K562 (cell line): ENCODE measurements around the gene OR2V2. TPM values are rescaled to one million over a fixed set of nuclear protein-coding genes. Genes with fewer than 3 reads are reported as not detected.
"Not testable (repeated sequence)": the region's sequence is repeated elsewhere in the genome, so short reads cannot be mapped to it uniquely, and the experiment has no call there.

ENCODE experiments used
- ATAC-seq: fragments of 200-7000 bp; cut with Tn5 transposase; 3 replicates; pipeline ENCODE4 v1.9.1; 2020; ENCODE audit warnings: moderate library complexity
- BruUV-seq: library from RNA; stranded (reverse); fragments of 400-500 nt; replicated peaks from 2 replicates; lab custom pipeline; 2021; lab: Mats Ljungman, UMichigan
- CTCF ChIA-PET: fragments of 300-600 bp; formaldehyde crosslinking; extraction: SDS; loops from one replicate; lab custom pipeline; 2021; ENCODE audit warnings: low intra/inter-chr PET ratio; lab: Yijun Ruan, JAX
- POLR2A ChIA-PET: fragments of 300-600, 350-650 bp; sonication (Branson Sonifier 250); formaldehyde crosslinking; extraction: SDS; loops from one replicate; lab custom pipeline; 2021; ENCODE audit warnings: antibody characterized with exemption, inconsistent platforms; lab: Yijun Ruan, JAX
- DNase-seq, 4 experiments: peaks; one replicate each; pipeline versions ENCODE4 v3.0.0 to v3.0.0-alpha.2; 2011 to 2018; ENCODE audit warnings: low spot score in 3 of 4, mixed read lengths in 3 of 4; ENCODE audit errors: extremely low read depth in 1 of 4
- FAIRE-seq: peaks from 2 replicates; lab custom pipeline; 2011; peaks lifted over from hg19 to GRCh38; lab: Jason Lieb, UNC
- H2AFZ ChIP-seq: 2 replicates; pipeline ENCODE4 v1.6.0; 2011; ENCODE audit warnings: low read depth, low read length, control low read depth, inconsistent platforms
- H3K27ac ChIP-seq: fragments of 200-600 bp; 3 replicates; pipeline ENCODE4 v1.8.0; 2011; ENCODE audit warnings: low read depth, mild to moderate bottlenecking, control low read depth, inconsistent platforms, low read length, moderate library complexity, mixed read lengths; ENCODE audit errors: extremely low read depth
- H3K27me3 ChIP-seq, 2 experiments: fragments of 300-600 bp in 1 of 2; 2 replicates in 1 of 2; 3 replicates in 1 of 2; pipeline versions ENCODE4 v1.6.0 to v1.8.0; 2011; ENCODE audit warnings: inconsistent platforms in 2 of 2, low read length in 2 of 2, mild to moderate bottlenecking in 1 of 2, mixed read lengths in 1 of 2, moderate library complexity in 1 of 2; ENCODE audit not compliant: control insufficient read depth in 2 of 2, insufficient read depth in 2 of 2
- H3K36me3 ChIP-seq: fragments of 300-600 bp; 3 replicates; pipeline ENCODE4 v1.8.0; 2011; ENCODE audit warnings: mild to moderate bottlenecking, low read length, inconsistent platforms; ENCODE audit not compliant: control insufficient read depth, insufficient read depth
- H3K4me1 ChIP-seq, 2 experiments: fragments of 200-600 bp in 1 of 2; replicated peaks in 1 of 2; 2 replicates in 1 of 2; 3 replicates in 1 of 2; pipeline versions ENCODE4 v1.5.1 to v1.8.0; 2011; ENCODE audit warnings: inconsistent platforms in 2 of 2, low read length in 2 of 2, mild to moderate bottlenecking in 1 of 2, mixed read lengths in 1 of 2, moderate library complexity in 1 of 2; ENCODE audit not compliant: control insufficient read depth in 2 of 2, insufficient read depth in 2 of 2
- H3K4me2 ChIP-seq: 2 replicates; pipeline ENCODE4 v1.6.1; 2011; ENCODE audit warnings: low read length, control low read depth, inconsistent platforms, mixed read lengths; ENCODE audit not compliant: insufficient read depth
- H3K4me3 ChIP-seq: fragments of 200-600 bp; sonication (generic), shearing (Covaris generic); 2 replicates; pipeline ENCODE4 v1.5.1; 2016; ENCODE audit warnings: control low read depth, inconsistent platforms
- H3K79me2 ChIP-seq: fragments of 200-600 bp; 3 replicates; pipeline ENCODE4 v1.8.0; 2011; ENCODE audit warnings: low read length, inconsistent platforms; ENCODE audit not compliant: control insufficient read depth, insufficient read depth
- H3K9ac ChIP-seq, 2 experiments: 2 replicates each; pipeline versions ENCODE4 v1.6.0 to v1.6.1; 2011; ENCODE audit warnings: low read depth in 2 of 2, low read length in 2 of 2, control low read depth in 1 of 2, inconsistent platforms in 1 of 2, mild to moderate bottlenecking in 1 of 2, mixed read lengths in 1 of 2; ENCODE audit not compliant: insufficient read depth in 1 of 2
- H3K9me1 ChIP-seq: one replicate; pipeline ENCODE4 v1.6.0; 2011; ENCODE audit warnings: inconsistent platforms, mild to moderate bottlenecking, low read length, moderate library complexity; ENCODE audit not compliant: control insufficient read depth, insufficient read depth
- H3K9me3 ChIP-seq: replicated peaks from 2 replicates; pipeline ENCODE4 v1.5.1; 2011; ENCODE audit warnings: low read depth, low read length, inconsistent platforms; ENCODE audit not compliant: control insufficient read depth, insufficient read depth
- H4K20me1 ChIP-seq: replicated peaks from 2 replicates; pipeline ENCODE4 v1.6.1; 2011; ENCODE audit warnings: low read length, inconsistent platforms, mixed read lengths; ENCODE audit not compliant: control insufficient read depth, insufficient read depth
- WGBS: fragments of 100-300 bp; shearing (Covaris generic); methylation state at CpG from one replicate; pipeline ENCODE4 v1.1.6; 2016; ENCODE audit warnings: low coverage, mixed read lengths; ENCODE audit not compliant: insufficient coverage; ENCODE audit errors: missing lambda C conversion rate; 5-methylcytosine and 5-hydroxymethylcytosine counted together
- in situ Hi-C: fragments of 300-500 bp; cut with MboI; formaldehyde crosslinking; loops from 4 replicates; pipeline ENCODE4 v1.15.0; 2018; ENCODE audit warnings: inconsistent platforms, mixed read lengths
- intact Hi-C: fragments of 100-400 bp; cut with micrococcal nuclease; formaldehyde crosslinking; loops from 2 replicates; pipeline ENCODE4 v1.14.2; 2022
- polyA plus RNA-seq, 8 experiments: library from polyadenylated mRNA; depleted of rRNA in 4 of 8; stranded (reverse) in 5 of 8; unstranded in 3 of 8; fragments of >200 nt; fragmentation: Nextera tagmentation in 2 of 8; fragmentation: Illumina TruSeq in 1 of 8; extraction: Ambion mirVana in 2 of 8; extraction: Trizol in 1 of 8; gene quantifications; 2 replicates each; pipeline versions ENCODE4 v1.2.1 to v1.2.3, GENCODE V29; 2011 to 2014; ENCODE audit warnings: inconsistent platforms in 1 of 8, missing spikeins in 1 of 8
- total RNA-seq, 7 experiments: library from RNA; depleted of rRNA in 6 of 7; stranded (reverse); fragments of >200 nt in 6 of 7; fragmentation: Illumina TruSeq in 2 of 7; extraction: Trizol in 2 of 7; gene quantifications; 2 replicates each; pipeline versions ENCODE4 v1.2.1 to v1.2.3, GENCODE V29; 2011 to 2021; ENCODE audit warnings: low replicate concordance in 1 of 7

Gene OR2V2
- total and polyA plus RNA-seq, 9 of the 15 experiments (the other 6 are each of a cell fraction or from before 2014, with no cell fraction given) = 0.01 TPM; not detected in 8

DNA sequence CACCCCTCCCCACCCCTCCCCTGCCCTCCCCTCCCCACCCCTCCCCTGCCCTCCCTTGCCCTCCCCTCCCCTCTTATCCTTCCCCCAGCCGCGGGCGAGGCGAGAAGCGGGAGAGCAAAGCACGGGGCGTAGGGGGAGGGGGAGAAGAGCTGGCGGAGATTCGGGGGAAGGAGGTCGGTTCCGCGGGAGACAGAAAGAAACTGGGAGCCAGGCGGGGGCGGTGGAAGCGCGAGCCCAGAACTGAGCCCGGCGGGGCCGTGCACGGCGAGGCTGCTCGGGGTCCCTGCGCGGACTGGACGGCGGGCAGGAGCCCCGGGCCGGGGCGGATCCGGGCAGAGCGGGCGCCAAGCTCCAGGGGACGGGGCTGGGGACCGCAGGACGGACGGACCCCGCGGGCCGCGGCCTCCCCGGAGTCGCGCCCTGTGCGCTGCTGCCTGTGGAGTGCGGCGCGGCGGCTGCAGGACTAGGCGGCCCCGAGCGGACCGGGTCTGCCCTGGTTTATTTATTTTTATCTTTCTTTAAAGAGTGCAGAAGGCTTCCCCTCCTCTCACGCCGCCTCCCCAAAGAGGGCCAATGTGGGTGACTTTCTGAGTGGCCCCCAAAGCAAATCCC lies 46.2 kb upstream of the OR2V2 start:
- H3K79me2 ChIP-seq, FAIRE-seq, H3K36me3 ChIP-seq, H4K20me1 ChIP-seq, BruUV-seq, POLR2A ChIA-PET, CTCF ChIA-PET, H3K27ac ChIP-seq, in situ Hi-C loops, H2AFZ ChIP-seq, H3K9me1 ChIP-seq, H3K9me3 ChIP-seq, H3K4me2 ChIP-seq, H3K27me3 ChIP-seq: not testable (repeated sequence)
- Histone ChIP-seq H3K4me3 (peak overlapping the region; percentile 36), H3K4me1 (peaks cover 14 to 35% of the 10 kb centered on the region in 2 experiments), H3K9ac (peak overlapping the region in 1 of 2 experiments; percentile 85; a peak in 2 of 4 replicates)
- DNase-seq (peak in 1 of 4 experiments; percentile 52), ATAC-seq (peak; percentile 39)
- no CpG with 5 or more reads among the region's 54 CpGs for WGBS
- intact Hi-C loops = loop anchor here (10.0 kb wide), 1 partner anchor 64 kb away; no protein-coding TSS in a partner anchor

DNA sequence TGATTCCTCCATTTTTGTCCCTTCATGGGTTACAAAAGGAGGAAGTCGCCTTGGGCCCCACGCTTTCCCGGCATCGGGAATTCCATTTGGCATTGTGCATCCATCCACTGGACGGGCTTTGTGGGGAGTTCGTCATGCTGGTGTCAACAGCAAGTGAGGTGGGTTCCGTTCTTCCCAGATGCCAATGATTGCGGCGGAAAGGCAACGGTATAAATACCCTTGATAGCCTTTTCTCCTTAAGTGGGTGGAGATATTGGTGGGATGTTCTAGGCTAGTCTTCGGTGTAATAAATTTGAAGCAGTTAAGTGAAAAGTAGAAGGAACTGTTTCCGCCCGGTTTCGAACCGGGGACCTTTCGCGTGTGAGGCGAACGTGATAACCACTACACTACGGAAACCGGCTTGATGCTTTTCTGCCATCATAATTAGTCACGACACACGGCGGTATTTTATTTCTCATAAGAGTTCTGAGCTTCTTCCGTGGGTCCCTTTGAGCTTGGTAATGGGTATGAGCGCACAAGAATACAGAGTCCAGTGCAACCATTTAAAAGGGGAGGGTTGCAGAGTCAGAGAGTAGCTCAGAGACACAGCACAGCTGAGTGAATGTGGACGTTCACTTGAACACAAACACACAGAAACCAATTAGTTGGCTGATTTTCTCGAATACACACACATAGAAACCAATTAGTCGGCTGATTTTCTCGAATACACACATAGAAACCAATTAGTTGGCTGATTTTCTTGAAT lies 45.3 kb upstream of the OR2V2 start:
- H3K4me3 ChIP-seq, H3K79me2 ChIP-seq, CTCF ChIA-PET, DNase-seq, H2AFZ ChIP-seq, in situ Hi-C loops, POLR2A ChIA-PET, H3K27ac ChIP-seq, H3K27me3 ChIP-seq, H4K20me1 ChIP-seq, H3K9me1 ChIP-seq, H3K9ac ChIP-seq, H3K36me3 ChIP-seq, H3K4me2 ChIP-seq, H3K9me3 ChIP-seq: not testable (repeated sequence)
- no CpG with 5 or more reads among the region's 30 CpGs for WGBS
- BruUV-seq = TSS peak; percentile 99
- intact Hi-C loops = loop anchor here (10.0 kb wide), 1 partner anchor 63 kb away; no protein-coding TSS in a partner anchor
- ATAC-seq (peak; percentile 34), FAIRE-seq (peak; percentile 100)
- peaks cover 21 to 43% of the 10 kb centered on the region in 2 experiments for H3K4me1 ChIP-seq
